T-helper 1 cell (primary cell): ENCODE measurements around the gene ABHD15.

Experiments used
- DNase-seq, 5 donors: peaks; one replicate each; pipeline ENCODE4 v3.0.0-alpha.2; 2012 to 2020
- total RNA-seq, 4 donors: gene quantifications; one replicate each; lab custom pipeline; 2026; lab: John Stamatoyannopoulos, UW

The ABHD15 gene
- total RNA-seq: 18.2 to 29.2 (median 21.3) reads per million in 4 donors

- peak in 4 of 5 donors; percentile 42 to 71 (median 54) for DNase-seq
Measured at GRCh38 chr17:29566473-29567303, at the start of gene ABHD15. Gene ABHD15 (minus strand): TSS chr17:29567037. CDS start chr17:29566966, 71 bp downstream.

GRCh38 chr17:29615492-29616299 lies 48.9 kb upstream of the ABHD15 start:
- DNase-seq: peak; percentile 77 to 89 (median 82)

GRCh38 chr17:29615048-29615385 lies 48.2 kb upstream of the ABHD15 start:
- peak in 4 of 5 donors; percentile 49 to 89 (median 58) for DNase-seq

GRCh38 chr17:29614349-29615047 lies 47.7 kb upstream of the ABHD15 start:
- DNase-seq: no peak

- no peak for DNase-seq
Measured at GRCh38 chr17:29613856-29614255, 47.0 kb upstream of the ABHD15 start.

- peak; percentile 88 to 93 (median 90) for DNase-seq
Measured at GRCh38 chr17:29613352-29613837, 46.6 kb upstream of the ABHD15 start.

- DNase-seq: no peak
Measured at GRCh38 chr17:29612404-29613280, 45.8 kb upstream of the ABHD15 start.

GRCh38 chr17:29612094-29612403 lies 45.2 kb upstream of the ABHD15 start:
- no peak for DNase-seq

- DNase-seq: no peak
Measured at GRCh38 chr17:29611351-29612093, 44.7 kb upstream of the ABHD15 start.

- DNase-seq: no peak
Measured at GRCh38 chr17:29610395-29610794, 43.6 kb upstream of the ABHD15 start.

GRCh38 chr17:29608986-29609385 lies 42.1 kb upstream of the ABHD15 start:
- DNase-seq: no peak

GRCh38 chr17:29607557-29608195 lies 40.8 kb upstream of the ABHD15 start:
- no peak for DNase-seq

GRCh38 chr17:29603109-29603674 lies 36.4 kb upstream of the ABHD15 start:
- no peak for DNase-seq

GRCh38 chr17:29597361-29598172 lies 30.7 kb upstream of the ABHD15 start:
- DNase-seq: no peak

- no peak for DNase-seq
Measured at GRCh38 chr17:29596811-29597210, 30.0 kb upstream of the ABHD15 start.

GRCh38 chr17:29595943-29596774 lies 29.3 kb upstream of the ABHD15 start:
- DNase-seq: no peak

GRCh38 chr17:29595107-29595942 lies 28.5 kb upstream of the ABHD15 start:
- DNase-seq: no peak
